ENCODE results near the gene MTRF1. TPM values are rescaled to one million over a fixed set of nuclear protein-coding genes. Genes with fewer than 3 reads are reported as not detected.
A peak's percentile ranks its signal among the peaks of the same experiment; 100 is the strongest.

MTRF1 gene, protein sequence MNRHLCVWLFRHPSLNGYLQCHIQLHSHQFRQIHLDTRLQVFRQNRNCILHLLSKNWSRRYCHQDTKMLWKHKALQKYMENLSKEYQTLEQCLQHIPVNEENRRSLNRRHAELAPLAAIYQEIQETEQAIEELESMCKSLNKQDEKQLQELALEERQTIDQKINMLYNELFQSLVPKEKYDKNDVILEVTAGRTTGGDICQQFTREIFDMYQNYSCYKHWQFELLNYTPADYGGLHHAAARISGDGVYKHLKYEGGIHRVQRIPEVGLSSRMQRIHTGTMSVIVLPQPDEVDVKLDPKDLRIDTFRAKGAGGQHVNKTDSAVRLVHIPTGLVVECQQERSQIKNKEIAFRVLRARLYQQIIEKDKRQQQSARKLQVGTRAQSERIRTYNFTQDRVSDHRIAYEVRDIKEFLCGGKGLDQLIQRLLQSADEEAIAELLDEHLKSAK
- total RNA-seq, result 8.5 and 11.1 TPM in 2 replicates

DNA sequence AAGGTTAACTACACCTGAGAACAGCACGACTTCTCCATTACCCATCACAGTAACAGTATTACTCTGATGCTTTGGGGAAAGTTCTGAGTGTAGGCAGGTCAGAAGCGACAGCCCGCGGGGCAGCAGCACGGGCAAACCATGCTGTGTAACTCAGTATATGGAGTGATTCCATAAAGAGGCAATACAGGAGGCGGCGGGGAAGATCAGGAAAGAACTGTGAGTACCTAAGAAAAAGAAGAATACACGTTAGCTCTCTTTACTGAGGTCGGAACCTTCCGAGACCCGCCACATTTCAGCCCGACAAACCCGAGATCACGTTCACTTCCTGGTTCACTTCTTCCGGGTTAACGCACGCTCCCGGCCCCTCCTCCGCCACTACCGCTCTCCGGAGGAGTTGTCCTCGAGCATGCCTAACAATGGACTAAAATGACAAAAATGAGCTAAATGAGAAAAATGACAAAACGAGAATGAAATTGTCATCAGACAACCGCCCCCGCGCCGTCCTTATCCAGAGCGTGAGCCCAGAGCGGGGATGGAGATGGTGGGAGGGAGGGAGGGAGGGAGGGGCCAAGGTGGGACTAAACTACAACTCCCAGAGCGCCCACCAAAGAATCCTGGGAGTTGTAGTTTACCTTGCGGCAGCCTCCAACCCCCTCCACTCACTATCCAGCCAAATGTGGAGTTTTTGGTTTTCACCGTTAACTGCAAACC is at the start of gene MTRF1:
Gene MTRF1, minus strand, starts transcription at position 316 of the 711 bp plus-strand sequence. CDS start 2,669 bp downstream, outside the sequence.
- Histone ChIP-seq H3K27me3 (ENCODE audit: control insufficient read depth, insufficient read depth, low read length) (no peaks in the 10 kb centered on the region), H3K4me3 (ENCODE audit: low read depth, low read length) (peak within 1 kb of the TSS; percentile 85), H3K36me3 (ENCODE audit: control insufficient read depth, insufficient read depth, low read length) (no peaks in the 10 kb centered on the region)
- TF ChIP-seq, protein P1, sequence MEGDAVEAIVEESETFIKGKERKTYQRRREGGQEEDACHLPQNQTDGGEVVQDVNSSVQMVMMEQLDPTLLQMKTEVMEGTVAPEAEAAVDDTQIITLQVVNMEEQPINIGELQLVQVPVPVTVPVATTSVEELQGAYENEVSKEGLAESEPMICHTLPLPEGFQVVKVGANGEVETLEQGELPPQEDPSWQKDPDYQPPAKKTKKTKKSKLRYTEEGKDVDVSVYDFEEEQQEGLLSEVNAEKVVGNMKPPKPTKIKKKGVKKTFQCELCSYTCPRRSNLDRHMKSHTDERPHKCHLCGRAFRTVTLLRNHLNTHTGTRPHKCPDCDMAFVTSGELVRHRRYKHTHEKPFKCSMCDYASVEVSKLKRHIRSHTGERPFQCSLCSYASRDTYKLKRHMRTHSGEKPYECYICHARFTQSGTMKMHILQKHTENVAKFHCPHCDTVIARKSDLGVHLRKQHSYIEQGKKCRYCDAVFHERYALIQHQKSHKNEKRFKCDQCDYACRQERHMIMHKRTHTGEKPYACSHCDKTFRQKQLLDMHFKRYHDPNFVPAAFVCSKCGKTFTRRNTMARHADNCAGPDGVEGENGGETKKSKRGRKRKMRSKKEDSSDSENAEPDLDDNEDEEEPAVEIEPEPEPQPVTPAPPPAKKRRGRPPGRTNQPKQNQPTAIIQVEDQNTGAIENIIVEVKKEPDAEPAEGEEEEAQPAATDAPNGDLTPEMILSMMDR (IDR thresholded peaks at IDR 0.05; ENCODE audit: insufficient read depth, low read length, poor library complexity, severe bottlenecking), result no peak
- peak; percentile 53 for DNase-seq (ENCODE audit: low read depth)

DNA sequence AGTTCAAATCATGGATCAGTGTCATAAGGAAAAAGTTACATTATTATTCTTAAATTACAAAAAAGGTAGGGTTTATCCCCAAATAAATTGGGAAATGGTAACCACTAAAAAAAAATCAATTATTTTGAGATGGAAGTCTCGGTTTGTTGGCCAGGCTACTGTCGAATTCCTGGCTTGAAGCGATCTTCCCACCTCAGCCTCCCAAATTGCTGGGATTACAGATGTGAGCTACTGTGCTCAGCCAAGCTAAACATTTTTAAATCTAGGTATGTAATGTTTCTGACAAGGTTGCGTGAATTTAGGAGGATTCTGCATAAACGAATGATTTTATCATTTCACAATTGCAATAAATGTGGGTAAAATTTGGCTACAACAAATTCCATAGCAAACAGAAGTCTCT is 49.7 kb upstream of the MTRF1 start:
- TF ChIP-seq, protein P1 (IDR thresholded peaks at IDR 0.05; ENCODE audit: insufficient read depth, low read length, poor library complexity, severe bottlenecking), result no peak
- no peaks in the 10 kb centered on the region for H3K27me3 ChIP-seq (ENCODE audit: control insufficient read depth, insufficient read depth, low read length)
- no peak for DNase-seq (ENCODE audit: low read depth)
- no peaks in the 10 kb centered on the region for H3K36me3 ChIP-seq (ENCODE audit: control insufficient read depth, insufficient read depth, low read length)
- peak overlapping the region; percentile 95 for H3K4me3 ChIP-seq (ENCODE audit: low read depth, low read length)

DNA sequence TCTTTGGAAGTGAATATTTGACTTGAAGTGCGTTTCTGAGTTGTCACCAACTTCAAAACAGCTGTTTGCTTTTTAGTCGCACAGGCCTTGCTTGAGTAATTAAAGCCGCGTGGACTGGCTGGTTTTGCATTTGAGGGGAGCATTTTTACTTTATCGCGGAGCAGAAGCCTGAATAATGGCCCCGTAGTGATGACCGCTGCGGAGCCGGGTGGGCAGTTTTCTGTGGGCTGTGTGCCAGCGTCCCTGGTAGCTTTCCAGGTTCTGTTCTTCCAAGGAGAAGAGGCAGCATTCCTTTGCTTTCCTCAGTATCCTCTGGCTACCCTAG is 48.8 kb upstream of the MTRF1 start:
- Histone ChIP-seq H3K36me3 (ENCODE audit: control insufficient read depth, insufficient read depth, low read length) (no peaks in the 10 kb centered on the region), H3K27me3 (ENCODE audit: control insufficient read depth, insufficient read depth, low read length) (no peaks in the 10 kb centered on the region), H3K4me3 (ENCODE audit: low read depth, low read length) (peak overlapping the region; percentile 95)
- TF ChIP-seq, protein P1 (IDR thresholded peaks at IDR 0.05; ENCODE audit: insufficient read depth, low read length, poor library complexity, severe bottlenecking), result no peak
- no peak for DNase-seq (ENCODE audit: low read depth)

DNA sequence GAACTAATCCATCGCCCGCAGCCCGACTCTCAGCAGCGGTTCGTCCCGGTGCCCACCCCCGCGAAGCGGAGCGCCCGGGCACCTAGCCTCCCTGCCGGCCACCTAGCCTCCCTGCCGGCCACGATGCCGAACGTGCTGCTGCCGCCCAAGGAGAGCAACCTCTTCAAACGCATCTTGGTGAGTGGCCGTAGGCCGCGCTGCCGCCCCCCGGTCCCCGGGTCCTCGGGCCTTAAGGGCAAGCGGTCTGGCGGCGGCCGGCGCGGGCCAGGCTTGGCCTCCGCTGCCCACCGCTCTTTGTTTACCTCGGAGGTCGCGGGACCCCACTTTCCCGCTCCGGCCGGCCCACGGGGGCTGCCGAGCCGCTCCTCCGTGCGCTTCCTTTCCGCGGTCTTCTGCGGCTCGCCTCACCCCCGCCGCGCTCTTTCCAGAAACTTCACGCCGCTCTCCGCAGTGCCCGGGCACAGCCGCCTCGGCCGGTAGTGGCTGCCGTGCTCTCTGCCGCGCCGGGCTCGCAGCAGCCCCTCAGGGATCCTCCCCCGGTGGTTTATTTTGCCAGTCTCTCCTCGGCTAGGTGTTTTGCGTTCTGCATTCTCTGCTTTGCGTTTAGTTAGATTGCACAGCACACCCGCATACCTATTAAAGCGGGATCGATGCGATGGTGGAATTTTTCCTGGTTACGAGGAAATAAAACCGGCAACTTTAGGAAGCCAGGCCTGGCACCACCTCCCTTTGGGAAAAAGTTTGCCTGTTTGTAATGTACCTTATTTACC is 48.2 kb upstream of the MTRF1 start:
- DNase-seq (ENCODE audit: low read depth), result no peak
- H3K27me3 ChIP-seq (ENCODE audit: control insufficient read depth, insufficient read depth, low read length), result no peaks in the 10 kb centered on the region
- H3K36me3 ChIP-seq (ENCODE audit: control insufficient read depth, insufficient read depth, low read length), result no peaks in the 10 kb centered on the region
- H3K4me3 ChIP-seq (ENCODE audit: low read depth, low read length), result peak overlapping the region; percentile 95
- TF ChIP-seq, protein P1 (IDR thresholded peaks at IDR 0.05; ENCODE audit: insufficient read depth, low read length, poor library complexity, severe bottlenecking), result no peak

DNA sequence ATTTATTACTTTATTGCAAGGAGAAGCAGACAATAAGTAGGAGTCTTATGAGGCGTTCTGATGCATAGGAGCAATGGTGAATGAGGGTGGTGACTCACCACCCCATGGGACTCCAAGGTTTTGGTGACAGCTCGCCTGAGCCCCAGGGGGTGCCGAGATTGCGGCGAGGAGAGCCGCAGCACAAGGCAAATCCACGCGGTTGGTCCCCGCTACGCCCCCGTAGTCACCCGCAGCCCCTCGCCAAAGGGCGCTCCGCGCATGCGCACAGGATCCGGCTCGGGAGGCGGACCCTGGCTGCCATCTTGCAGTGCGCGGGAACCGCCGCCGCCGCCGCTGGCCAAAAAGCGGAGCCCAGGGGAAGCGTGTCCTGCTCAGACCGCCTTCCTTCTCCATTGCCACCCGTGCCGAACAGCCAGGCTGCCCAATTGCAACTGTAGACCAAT is 47.6 kb upstream of the MTRF1 start, which contains the start of gene NAA16:
Gene NAA16, plus strand, starts transcription at position 305 of the 443 bp plus-strand sequence. CDS start 262 bp downstream, outside the sequence.
- peak; percentile 50 for DNase-seq (ENCODE audit: low read depth)
- H3K27me3 ChIP-seq (ENCODE audit: control insufficient read depth, insufficient read depth, low read length), result no peaks in the 10 kb centered on the region

More for the DNA sequence above, 47.6 kb upstream of the MTRF1 start, which contains the start of gene NAA16:
- H3K4me3 ChIP-seq (ENCODE audit: low read depth, low read length), result peak within 1 kb of the TSS; percentile 95
- TF ChIP-seq, protein P1 (IDR thresholded peaks at IDR 0.05; ENCODE audit: insufficient read depth, low read length, poor library complexity, severe bottlenecking), result no peak
- H3K36me3 ChIP-seq (ENCODE audit: control insufficient read depth, insufficient read depth, low read length), result no peaks in the 10 kb centered on the region

All from kidney epithelial cell (primary cell).